Activated T-cell treated with anti-CD3 and anti-CD28 coated beads for 1 hour (primary cell): ENCODE results near the gene EGFL8.
A peak's percentile ranks its signal among the peaks of the same experiment; 100 is the strongest.
"Not testable (repeated sequence)": the region's sequence is repeated elsewhere in the genome, so short reads cannot be mapped to it uniquely, and the experiment has no call there.

ENCODE experiments used
- DNase-seq: peaks from one replicate; pipeline ENCODE4 v3.0.0-alpha.2; 2020; ENCODE audit warnings: low read depth

EGFL8 gene

DNA sequence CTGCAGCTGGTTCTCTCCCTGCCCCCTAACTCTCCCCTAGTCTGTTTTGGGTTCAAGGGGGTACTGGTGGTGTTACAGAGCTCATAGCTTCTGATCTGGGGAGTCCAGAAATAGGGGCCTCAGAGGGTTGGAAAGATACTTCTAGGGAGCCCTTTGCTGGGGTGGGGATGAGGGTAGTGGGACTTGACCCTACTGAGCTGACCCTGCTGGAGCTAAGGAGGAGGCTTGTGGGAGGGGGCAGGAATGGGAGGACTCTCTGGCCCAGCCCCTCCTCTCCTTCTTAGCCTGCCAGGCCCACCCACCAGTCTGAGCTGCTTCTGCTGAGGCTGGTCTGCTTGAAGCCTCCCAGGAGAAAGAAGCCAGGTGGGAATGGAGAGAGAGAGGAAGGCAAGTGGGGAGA lies at the start of gene EGFL8:
Gene EGFL8, plus strand, starts transcription at position 301 of the 400 bp plus-strand sequence. CDS start 1,571 bp downstream, outside the sequence.
- DNase-seq, result no peak

GRCh38 chr6:32114796-32115195 lies 49.6 kb upstream of the EGFL8 start:
- no peak for DNase-seq

GRCh38 chr6:32115623-32116022 lies 48.8 kb upstream of the EGFL8 start:
- DNase-seq, result no peak

- no peak for DNase-seq
Observed at GRCh38 chr6:32116674-32117073, 47.7 kb upstream of the EGFL8 start.

DNA sequence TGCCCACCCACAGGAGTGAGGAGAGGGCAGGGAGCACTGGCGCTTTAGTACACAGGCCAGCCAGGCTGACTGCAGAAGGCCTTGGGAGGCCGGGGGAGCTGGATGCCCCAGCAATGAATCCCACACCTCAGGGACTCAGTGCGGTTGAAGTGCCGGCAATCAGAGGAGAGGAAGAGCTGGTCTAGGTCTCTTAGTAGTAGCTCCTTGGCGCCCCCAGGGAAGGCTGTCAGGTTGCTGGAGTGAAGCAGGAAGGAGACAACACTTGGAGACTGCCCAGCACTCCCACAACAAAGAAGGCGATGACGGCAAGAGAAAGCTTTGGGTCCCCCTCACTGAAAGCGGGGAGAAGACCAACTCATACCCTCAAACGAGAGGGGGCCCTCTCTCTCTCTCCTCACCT lies 46.9 kb upstream of the EGFL8 start:
- no peak for DNase-seq

DNA sequence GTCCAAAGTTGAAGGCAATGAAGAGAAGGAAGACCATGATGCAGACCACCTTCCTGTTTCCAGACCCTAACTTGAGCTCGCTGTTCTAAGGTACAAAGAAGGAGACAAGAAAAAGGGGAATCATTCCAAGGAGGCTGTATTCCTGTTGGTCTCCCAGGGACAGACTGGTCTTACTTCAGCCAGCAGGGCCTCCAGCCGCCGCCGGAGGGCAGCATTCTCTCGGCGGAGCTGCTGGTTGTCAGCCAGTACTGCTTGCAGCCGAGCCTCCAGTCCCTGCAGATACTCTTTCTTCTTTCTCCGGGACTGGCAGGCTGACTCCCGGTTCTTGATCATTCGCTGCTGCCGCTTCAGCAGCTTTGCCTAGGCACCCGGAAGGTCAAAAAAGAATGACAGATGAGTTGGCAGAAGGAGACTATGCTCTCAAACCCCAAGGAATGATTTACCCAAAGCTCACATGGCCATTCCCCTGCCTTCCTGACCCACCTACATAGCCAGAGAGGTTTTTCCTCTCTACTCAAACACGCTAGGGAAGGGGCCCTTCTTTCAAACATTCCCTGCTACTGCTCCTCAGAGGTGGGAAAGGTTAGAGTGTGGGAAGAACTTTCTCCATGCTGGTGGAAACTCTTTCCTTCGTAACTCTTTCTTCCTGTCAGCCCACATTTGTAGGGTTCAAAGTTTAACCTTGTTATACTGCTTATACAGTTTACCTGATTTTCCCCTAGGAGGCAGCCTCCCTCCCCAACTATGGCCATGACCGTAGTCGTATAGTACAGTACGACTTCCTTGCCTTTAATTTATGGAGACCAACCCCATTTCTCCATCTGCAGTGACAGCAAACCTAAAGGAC lies 45.4 kb upstream of the EGFL8 start:
- DNase-seq, result peak; percentile 54

DNA sequence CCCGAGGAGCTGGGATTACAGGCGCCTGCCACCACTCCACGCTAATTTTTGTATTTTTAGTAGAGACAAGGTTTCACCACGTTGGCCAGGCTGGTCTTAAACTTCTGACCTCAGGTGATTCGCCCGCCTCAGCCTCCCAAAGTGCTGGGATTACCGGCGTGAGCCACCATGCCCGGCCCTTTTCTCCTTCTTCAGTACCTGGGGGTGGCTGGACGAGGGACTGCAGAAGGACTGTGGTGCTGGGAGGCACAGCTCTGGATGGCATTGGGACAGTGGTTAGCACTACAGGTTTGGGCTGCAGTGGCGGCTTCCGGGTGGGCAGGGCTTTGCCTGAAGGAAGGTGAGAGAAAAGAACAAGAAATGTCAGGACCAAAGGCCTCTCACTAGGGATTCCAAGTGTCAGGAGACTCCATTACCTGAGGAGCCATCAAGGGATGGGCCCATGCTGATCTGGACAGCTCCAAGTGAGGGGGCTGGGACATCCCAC lies 43.8 kb upstream of the EGFL8 start:
- DNase-seq, result no peak

DNA sequence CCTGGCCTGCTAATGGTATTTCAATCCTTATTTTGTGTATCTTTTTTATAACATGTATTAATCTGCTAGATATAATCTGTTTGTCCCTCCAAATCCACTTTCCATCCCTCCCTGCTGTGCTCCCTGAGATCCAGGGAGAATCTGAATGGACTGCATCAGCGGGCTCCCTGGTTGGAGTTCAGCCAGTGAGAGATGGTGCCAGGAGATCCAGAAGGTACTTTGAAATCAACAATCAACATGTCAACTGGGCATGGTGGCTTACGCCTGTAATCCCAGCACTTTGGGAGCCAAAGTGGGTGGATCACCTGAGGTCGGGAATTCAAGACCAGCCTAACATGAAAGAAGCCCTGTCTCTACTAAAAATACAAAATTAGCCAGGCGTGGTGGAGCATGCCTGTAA lies 40.7 kb upstream of the EGFL8 start:
- no peak for DNase-seq

DNA sequence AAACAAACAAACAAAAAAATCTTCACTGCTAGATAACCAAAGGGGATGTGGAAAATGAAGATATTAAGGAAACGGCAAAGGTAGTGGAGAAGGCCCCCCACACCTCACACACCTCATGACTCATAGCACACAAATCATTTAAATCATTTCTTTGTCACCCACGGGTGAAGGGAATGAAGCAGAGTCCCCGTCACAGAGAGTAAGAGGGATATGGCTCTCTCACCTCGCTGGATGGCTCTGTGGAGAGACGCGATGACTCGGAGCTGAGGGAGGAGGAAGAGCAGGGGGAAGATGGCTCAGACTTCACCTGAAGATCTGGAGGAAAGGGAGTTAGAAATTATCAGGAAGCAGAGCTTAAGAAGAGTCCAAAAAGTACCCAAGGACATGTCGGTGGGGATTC lies 37.5 kb upstream of the EGFL8 start:
- no peak for DNase-seq

DNA sequence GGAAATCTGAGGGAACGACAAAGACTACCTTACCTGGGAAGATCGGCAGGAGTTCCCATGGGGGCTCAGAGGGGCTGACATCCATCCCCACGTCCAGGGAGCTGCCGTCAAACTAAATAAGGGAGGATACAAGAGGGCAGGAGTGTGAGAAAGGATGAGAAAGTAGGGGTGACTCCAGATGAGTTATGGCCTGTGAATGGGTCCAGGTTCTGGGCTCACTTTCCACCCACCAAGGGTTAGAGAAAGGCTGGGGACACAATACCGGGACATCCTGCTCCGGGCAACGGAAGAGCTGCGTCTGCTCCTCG lies 37.0 kb upstream of the EGFL8 start:
- no peak for DNase-seq

- DNase-seq, result peak; percentile 93
Observed at GRCh38 chr6:32127717-32128592, 36.4 kb upstream of the EGFL8 start, which contains the start of gene ATF6B. Gene ATF6B (minus strand): TSS chr6:32128246. CDS start chr6:32128207, 39 bp downstream.

DNA sequence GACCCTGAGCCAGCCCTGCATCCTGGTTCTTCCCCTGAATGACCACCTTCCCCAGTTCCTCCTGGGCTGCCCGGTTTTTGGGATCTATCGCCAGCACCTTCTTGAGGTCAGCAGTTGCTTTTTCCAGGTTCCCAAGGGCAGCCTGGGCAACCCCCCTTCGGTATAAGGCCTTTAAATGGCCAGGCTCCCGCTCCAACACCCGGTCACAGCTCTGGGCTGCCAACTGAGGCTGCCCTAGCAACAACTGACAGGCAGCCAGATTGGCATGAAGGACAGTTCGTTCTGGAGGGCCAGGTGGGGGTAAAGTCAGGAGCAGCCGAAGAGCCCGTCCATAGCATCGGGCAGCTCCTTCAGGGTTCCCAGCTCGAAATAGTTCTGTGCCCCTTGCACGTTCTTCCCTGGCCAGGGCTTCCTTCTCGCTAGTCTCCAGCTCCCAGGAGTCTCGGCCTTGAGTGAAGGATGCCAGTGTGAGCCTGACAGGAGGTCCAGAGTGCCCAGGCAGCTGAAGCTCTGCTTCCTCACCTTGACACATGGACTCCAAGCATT lies 35.6 kb upstream of the EGFL8 start:
- no peak for DNase-seq

GRCh38 chr6:32129297-32130088 lies 34.9 kb upstream of the EGFL8 start:
- DNase-seq, result no peak

GRCh38 chr6:32131439-32131948 lies 32.9 kb upstream of the EGFL8 start:
- no peak for DNase-seq

DNA sequence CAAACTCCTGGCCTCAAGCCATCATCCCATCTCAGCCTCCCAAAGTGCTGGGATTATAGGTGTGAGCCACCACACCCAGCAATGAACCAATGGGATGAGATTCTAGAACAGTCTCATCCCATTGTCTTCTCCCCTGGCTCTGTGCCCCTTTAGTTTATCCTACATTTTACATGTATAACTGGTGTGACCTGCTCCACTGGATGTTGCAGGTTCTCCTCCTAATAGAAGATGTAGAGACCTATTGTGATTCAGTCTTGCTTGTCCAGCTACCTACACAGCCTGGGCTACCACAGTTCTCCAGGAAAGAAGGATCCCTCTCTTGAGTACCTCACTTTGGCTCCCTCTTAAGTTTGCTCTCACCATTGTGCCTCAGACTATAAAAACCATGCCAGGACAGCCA lies 32.3 kb upstream of the EGFL8 start:
- DNase-seq, result no peak

DNA sequence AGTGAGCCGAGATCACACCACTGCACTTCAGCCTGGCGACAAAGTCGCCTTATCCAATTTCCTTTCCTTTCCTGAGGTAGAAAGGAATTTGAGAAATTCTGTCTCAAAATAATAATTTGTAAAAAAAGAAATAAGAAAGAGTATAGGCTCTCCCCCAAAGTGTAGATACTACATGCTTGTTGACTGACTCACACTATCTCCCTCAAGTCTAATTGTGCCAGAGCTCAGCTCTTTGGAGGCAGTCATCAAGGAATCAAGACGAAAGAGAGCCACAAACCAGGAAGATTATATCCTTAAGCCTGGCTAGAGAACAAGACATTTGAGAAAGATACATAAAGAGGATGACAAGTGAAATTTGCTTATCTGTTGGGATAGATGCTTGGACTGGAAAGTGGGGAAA lies 30.6 kb upstream of the EGFL8 start:
- DNase-seq, result no peak

- no peak for DNase-seq
Observed at GRCh38 chr6:32137454-32137853, 26.9 kb upstream of the EGFL8 start.

- no peak for DNase-seq
Observed at GRCh38 chr6:32139590-32139989, 24.8 kb upstream of the EGFL8 start.

DNA sequence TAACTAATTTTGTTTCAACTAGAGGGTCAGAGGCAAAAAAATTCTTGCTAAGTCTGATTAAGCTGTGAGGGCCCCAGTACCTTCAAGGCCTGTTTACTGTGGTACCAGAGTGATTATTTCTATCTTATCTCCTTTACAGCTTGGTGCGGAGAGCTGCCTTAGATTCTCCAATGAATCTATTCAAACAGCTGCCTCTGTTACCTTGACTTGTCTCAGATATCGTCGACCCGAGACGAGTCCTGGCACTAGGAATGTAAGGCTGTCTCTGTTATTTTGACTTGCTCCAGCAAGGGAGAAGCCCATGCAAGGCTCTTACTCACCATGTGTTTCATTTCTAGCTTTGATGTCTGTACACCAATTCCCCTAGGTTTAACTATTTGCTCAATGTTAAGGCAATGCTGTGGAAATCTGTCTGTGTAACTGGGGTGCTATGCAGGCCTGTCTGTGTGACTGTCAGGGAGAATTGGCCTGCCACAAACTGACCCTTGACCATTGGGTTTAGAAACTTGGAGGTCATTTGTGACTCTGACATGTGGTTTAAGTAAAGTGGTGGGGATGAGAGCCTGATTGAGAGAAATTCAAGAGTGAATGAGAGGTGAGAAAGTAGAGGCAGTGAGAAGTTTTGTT lies 23.9 kb upstream of the EGFL8 start:
- no peak for DNase-seq

- DNase-seq, result not testable (repeated sequence)
Observed at GRCh38 chr6:32144238-32144637, 20.2 kb upstream of the EGFL8 start.

- DNase-seq, result no peak
Observed at GRCh38 chr6:32146287-32146686, 18.1 kb upstream of the EGFL8 start.
